Ovary (tissue), 9 donors: ENCODE results near the gene CCL27. TPM values are rescaled to one million over a fixed set of nuclear protein-coding genes. Genes with fewer than 3 reads are reported as not detected.

ENCODE experiments used
- DNase-seq, 5 donors: peaks; one replicate each; pipeline ENCODE4 v3.0.0-alpha.2; 2019 to 2020
- H3K27ac ChIP-seq, 2 donors: fragments of 200-600 bp; one replicate each; pipeline versions ENCODE4 v1.5.1 to v1.8.0; 2019 to 2022
- H3K27me3 ChIP-seq: fragments of 200-600 bp; one replicate; pipeline ENCODE4 v1.8.0; 2022
- H3K36me3 ChIP-seq: fragments of 200-600 bp; sonication (generic); one replicate; pipeline ENCODE4 v1.5.1; 2019
- H3K4me1 ChIP-seq: one replicate; pipeline ENCODE4 v1.8.1; 2013; ENCODE audit warnings: mild to moderate bottlenecking, moderate library complexity; ENCODE audit not compliant: insufficient read depth
- H3K4me3 ChIP-seq: fragments of 200-600 bp; sonication (generic); one replicate; pipeline ENCODE4 v1.5.1; 2017
- H3K9me3 ChIP-seq, 2 donors: fragments of 200-600 bp in 1 of 2; sonication (generic) in 1 of 2; one replicate each; pipeline versions ENCODE4 v1.5.1 to v1.8.1; 2013 to 2019; ENCODE audit warnings: mild to moderate bottlenecking in 1 of 2, moderate library complexity in 1 of 2
- EP300 ChIP-seq: sonication (generic); formaldehyde crosslinking; IDR thresholded peaks from one replicate; pipeline ENCODE4 v1.6.1; 2017; ENCODE audit warnings: antibody characterized with exemption
- POLR2A ChIP-seq: fragments of 450-650 bp; IDR thresholded peaks from one replicate; pipeline ENCODE4 v1.6.1; 2017; ENCODE audit warnings: antibody characterized with exemption, mild to moderate bottlenecking, moderate library complexity
- WGBS, 3 donors: extraction: QIAGEN DNeasy Blood & Tissue Kit in 1 of 3; methylation state at CpG; one replicate each; pipeline versions ENCODE4 v1.1.5 to v1.1.7; 2013 to 2017; 5-methylcytosine and 5-hydroxymethylcytosine counted together
- intact Hi-C, 4 donors: fragments of 100-400 bp; cut with DNase I; formaldehyde crosslinking; loops; one replicate each; pipeline versions ENCODE4 v1.11.0 to v1.15.1; 2022 to 2023
- polyA plus RNA-seq, 2 donors: library from polyadenylated mRNA; stranded (reverse); fragments of 200-250 nt in 1 of 2; fragments of 350-450 nt in 1 of 2; fragmentation: Illumina TruSeq in 1 of 2; extraction: RNeasy Lipid Tissue Mini Kit (QIAGEN cat#74804) in 1 of 2; gene quantifications; one replicate each; pipeline ENCODE4 v1.2.3, GENCODE V29; 2013 to 2014
- total RNA-seq, 7 donors: library from RNA; depleted of rRNA in 2 of 7; stranded (reverse); fragments of >200 nt in 2 of 7; fragmentation: NEBNext Ultra II Directional in 3 of 7; extraction: Animal tissue kit (Norgen Biotek cat#: 25700) in 3 of 7; gene quantifications; one replicate each; pipeline versions ENCODE4 v1.1.0 to v1.2.4, GENCODE V29; 2016 to 2023
- TF ChIP-seq, protein P1 (sequence below), 3 donors: fragments of 450-650 bp in 2 of 3; fragments of 200-600 bp in 1 of 3; IDR thresholded peaks; one replicate each; pipeline versions ENCODE4 v1.5.1 to v1.8.0; 2016 to 2022; ENCODE audit warnings: antibody characterized with exemption in 3 of 3, mild to moderate bottlenecking in 1 of 3
- donor health status: DM: no; HTN: no; CAD: no; lungs with moderate emphysema.
- donor health status: DM: no; HTN: no; CAD: no.
- donor health status: Bipolar disorder and iron deficiency.
- donor health status: DM: yes; HTN: yes; CAD: no.
- donor health status: DM: no; HTN: no; CAD: no.
- donor health status: DM: yes; HTN: yes; CAD: no.

Gene CCL27
- total and polyA plus RNA-seq, 9 donors: 0.21 to 1.1 (median 0.66) TPM; not detected in 4

DNA sequence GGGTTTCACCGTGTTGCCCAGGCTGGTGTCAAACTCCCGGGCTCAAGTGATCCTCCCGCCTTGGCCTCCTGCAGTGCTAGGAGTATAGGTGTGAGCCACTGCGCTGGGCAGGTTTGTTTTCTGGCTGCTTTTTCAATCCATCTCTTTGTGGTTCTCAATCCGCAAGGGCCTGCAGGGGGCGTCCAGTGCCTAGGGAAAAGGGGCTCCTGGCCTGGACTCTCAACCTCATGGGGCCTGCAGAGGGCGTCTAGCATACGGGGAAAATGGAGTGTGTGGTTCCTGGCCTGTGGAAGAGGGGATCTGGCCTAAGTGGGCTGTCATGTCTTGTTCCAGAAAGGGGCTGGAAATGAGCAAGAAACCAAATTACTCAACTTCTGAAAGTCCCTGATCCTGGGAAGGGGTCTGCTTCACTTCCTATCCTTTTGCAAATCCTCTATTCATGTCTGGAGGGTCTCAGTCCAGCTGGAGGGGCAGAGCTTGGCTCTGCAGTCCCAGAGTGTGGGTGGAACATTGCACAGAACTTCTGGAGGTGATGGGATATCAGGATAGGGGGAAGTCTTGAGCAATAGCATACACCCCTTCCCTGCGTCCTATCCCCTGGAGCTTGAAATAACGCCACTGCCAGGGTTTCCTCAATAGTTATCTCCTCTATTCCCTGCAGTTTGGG lies 12.7 kb upstream of the CCL27 start:
- DNase-seq: peak in 2 of 5 donors; percentile 43 to 59
- intact Hi-C loops: no loop called here
- WGBS, 3 donors: 48 to 50% (median 50%) methylated on average over 10 of the region's 10 CpGs

DNA sequence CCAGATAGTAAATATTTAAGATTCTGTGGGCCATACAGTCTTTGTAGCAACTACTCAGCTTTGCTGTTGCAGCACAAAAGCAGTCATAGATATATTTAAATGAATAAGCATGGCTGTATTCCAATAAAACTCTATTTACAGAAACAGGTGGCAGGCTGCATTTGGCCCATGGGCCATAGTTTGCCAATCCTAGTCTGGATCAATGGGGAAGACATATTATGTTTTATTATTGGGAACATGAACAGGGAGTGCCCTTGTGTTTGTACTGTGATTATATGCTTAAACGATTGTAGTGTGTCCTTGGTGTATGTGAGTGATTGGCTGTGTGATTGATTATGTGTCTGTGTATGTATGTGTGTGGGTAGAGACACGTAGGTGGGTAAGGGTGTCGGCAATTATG lies 12.0 kb upstream of the CCL27 start:
- Histone ChIP-seq H3K27me3 (no peaks in the 10 kb centered on the region), H3K4me1 (no peaks in the 10 kb centered on the region), H3K4me3 (no peak overlapping the region), H3K27ac (no peak overlapping the region), H3K9me3 (no peaks in the 10 kb centered on the region), H3K36me3 (no peaks in the 10 kb centered on the region)
- intact Hi-C loops: no loop called here
- WGBS, 3 donors: 82 to 84% (median 84%) methylated on average over 3 of the region's 3 CpGs
- no peak for TF ChIP-seq EP300
- TF ChIP-seq, protein P1, sequence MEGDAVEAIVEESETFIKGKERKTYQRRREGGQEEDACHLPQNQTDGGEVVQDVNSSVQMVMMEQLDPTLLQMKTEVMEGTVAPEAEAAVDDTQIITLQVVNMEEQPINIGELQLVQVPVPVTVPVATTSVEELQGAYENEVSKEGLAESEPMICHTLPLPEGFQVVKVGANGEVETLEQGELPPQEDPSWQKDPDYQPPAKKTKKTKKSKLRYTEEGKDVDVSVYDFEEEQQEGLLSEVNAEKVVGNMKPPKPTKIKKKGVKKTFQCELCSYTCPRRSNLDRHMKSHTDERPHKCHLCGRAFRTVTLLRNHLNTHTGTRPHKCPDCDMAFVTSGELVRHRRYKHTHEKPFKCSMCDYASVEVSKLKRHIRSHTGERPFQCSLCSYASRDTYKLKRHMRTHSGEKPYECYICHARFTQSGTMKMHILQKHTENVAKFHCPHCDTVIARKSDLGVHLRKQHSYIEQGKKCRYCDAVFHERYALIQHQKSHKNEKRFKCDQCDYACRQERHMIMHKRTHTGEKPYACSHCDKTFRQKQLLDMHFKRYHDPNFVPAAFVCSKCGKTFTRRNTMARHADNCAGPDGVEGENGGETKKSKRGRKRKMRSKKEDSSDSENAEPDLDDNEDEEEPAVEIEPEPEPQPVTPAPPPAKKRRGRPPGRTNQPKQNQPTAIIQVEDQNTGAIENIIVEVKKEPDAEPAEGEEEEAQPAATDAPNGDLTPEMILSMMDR (IDR thresholded peaks at IDR 0.05): no peak
- no peak for TF ChIP-seq POLR2A
- no peak for DNase-seq

More for the DNA sequence above, 12.7 kb upstream of the CCL27 start:
- H3K4me1 ChIP-seq: no peaks in the 10 kb centered on the region
- H3K9me3 ChIP-seq: no peaks in the 10 kb centered on the region
- H3K4me3 ChIP-seq: no peak overlapping the region
- no peaks in the 10 kb centered on the region for H3K27me3 ChIP-seq
- TF ChIP-seq, protein P1 (IDR thresholded peaks at IDR 0.05): peak in 1 of 3 donors; percentile 11
- no peak for TF ChIP-seq POLR2A
- no peaks in the 10 kb centered on the region for H3K36me3 ChIP-seq
- no peak overlapping the region for H3K27ac ChIP-seq

DNA sequence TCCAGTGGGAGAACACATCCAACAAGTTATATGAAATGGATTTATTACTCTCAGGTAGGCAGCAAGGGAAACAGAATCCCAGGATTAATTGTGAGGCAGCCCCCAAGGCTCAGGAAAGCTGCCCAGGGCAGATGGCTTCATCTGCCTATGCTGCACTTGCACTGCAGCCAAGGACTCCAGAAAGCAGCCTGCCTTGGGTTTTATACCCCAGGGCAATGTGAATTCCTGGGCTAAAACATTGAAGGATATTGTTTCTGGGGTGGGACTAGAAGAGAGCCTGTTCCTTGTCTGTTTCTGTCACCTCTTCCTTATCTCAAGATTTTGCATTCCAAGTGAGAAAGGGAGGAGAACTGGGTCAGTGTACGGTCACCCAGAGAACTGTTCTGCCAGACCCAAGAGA lies 8.8 kb upstream of the CCL27 start:
- 58 to 76% (median 67%) methylated on average over 1 of the region's 1 CpG for WGBS, 3 donors
- peaks cover 1% of the 10 kb centered on the region for H3K4me1 ChIP-seq
- no peak overlapping the region for H3K4me3 ChIP-seq
- no peak for DNase-seq
- no peaks in the 10 kb centered on the region for H3K36me3 ChIP-seq
- TF ChIP-seq POLR2A: no peak
- no peak for TF ChIP-seq EP300
- TF ChIP-seq, protein P1 (IDR thresholded peaks at IDR 0.05): no peak
- H3K27ac ChIP-seq: no peak overlapping the region
- no peaks in the 10 kb centered on the region for H3K9me3 ChIP-seq
- intact Hi-C loops: no loop called here
- H3K27me3 ChIP-seq: no peaks in the 10 kb centered on the region

DNA sequence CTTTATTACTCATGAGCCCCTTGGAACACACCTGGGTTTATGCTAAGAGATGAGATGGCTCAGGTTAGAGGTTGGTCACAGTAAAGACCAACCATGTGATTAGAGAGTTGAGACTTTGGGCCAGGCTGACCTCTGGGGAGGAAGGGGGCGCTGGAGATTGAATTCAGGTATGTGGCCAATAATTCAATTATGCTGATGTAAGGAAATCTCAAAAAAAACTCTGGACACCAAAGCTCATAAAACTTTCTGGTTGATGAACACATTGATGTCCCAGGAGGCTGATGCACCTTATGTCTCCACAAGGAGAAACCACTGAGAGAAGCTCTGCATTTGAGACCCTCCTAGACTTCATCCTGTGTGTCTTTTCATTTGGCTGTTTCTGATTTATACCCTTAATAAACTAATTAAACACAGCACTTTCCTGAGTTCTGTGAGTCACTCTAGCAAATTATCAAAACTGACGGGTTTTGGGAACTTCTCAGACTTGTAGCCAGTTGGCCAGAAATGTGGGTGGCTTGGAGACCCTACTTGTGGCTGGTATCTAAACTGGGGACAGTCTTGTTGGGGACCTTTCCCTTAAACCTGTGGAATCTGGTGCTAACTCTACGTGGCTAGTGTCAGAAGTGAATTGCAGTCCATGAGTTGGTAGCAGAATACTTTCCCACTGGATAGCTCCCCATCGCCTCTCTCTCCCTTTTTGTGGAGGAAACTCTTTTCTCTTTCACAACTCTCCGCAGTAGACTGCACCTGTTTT lies 7.5 kb upstream of the CCL27 start:
- Histone ChIP-seq H3K4me1 (peaks cover 1% of the 10 kb centered on the region), H3K9me3 (no peaks in the 10 kb centered on the region), H3K4me3 (no peak overlapping the region), H3K36me3 (no peaks in the 10 kb centered on the region), H3K27me3 (no peaks in the 10 kb centered on the region), H3K27ac (no peak overlapping the region)
- intact Hi-C loops: loop anchor here in 2 of 4 donors (2.0 to 10.0 kb wide), 2 partner anchors 31 to 1505 kb away; partner anchors contain the start of gene B4GALT1 (in 1 of the 2)
- no peak for TF ChIP-seq POLR2A
- TF ChIP-seq, protein P1 (IDR thresholded peaks at IDR 0.05): no peak
- no peak for TF ChIP-seq EP300
- 88 to 92% (median 90%) methylated on average over 5 of the region's 5 CpGs for WGBS, 3 donors
- DNase-seq: no peak
